Forelimb muscle (tissue), 1 donor: Measurements from ENCODE around the gene CELA3B. TPM values are rescaled to one million over a fixed set of nuclear protein-coding genes. Genes with fewer than 3 reads are reported as not detected.
"Not testable (repeated sequence)": the region's sequence is repeated elsewhere in the genome, so short reads cannot be mapped to it uniquely, and the experiment has no call there.

Experiments used
- DNase-seq: peaks from one replicate; pipeline ENCODE4 v3.0.0-alpha.2; 2013; ENCODE audit warnings: low read depth
- polyA plus RNA-seq: library from polyadenylated mRNA; unstranded; fragments of 120-200 nt; gene quantifications from one replicate; pipeline ENCODE4 v1.2.1, GENCODE V29; 2013; ENCODE audit not compliant: insufficient read length

The CELA3B gene
- polyA plus RNA-seq, 1 donor: not detected

- DNase-seq: not testable (repeated sequence)
These were observed 1.5 kb upstream of the CELA3B start for GRCh38 chr1:21975296-21975695.

- DNase-seq: not testable (repeated sequence)
These were observed 1.4 kb downstream of the CELA3B start for GRCh38 chr1:21978209-21978608.

GRCh38 chr1:21980515-21981220 is 3.8 kb downstream of the CELA3B start:
- DNase-seq: not testable (repeated sequence)

DNA sequence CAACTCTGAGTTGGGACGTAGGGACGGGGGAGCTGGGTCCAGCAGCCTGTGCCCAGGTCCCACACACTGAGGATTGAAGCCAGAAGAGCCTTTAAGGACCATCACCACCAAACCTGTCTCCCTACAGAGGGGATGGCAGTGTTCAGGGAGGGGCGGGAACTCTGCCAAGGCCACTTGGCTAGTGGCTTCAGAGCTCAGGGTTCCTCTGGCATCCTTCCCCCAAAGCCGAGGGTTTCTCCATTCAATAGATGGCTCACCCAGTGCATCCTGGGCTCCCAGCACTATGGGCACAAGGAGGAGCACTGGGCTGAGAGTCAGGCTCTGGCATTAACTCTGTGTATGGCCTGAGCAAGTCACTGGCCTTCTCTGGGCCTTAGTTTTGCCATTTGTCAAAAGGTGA is 4.4 kb downstream of the CELA3B start:
- not testable (repeated sequence) for DNase-seq

DNA sequence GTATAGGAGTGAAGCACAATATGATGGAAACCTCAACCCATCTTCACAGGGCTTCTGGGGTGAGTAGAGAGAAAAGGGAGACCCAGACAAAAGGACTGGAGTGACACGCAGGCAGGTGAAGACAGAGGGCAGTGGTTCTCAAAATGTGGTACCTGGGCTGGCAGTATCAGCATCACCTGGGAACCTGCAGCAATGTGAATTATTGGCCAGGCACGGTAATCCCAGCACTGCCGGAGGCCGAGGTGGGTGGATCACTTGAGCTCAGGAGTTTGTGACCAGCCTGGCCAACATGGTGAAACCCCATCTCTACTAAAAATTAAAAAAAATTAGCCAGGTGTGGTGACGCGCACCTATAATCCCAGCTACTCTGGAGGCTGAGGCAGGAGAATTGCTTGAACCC is 5.3 kb downstream of the CELA3B start:
- DNase-seq: not testable (repeated sequence)

DNA sequence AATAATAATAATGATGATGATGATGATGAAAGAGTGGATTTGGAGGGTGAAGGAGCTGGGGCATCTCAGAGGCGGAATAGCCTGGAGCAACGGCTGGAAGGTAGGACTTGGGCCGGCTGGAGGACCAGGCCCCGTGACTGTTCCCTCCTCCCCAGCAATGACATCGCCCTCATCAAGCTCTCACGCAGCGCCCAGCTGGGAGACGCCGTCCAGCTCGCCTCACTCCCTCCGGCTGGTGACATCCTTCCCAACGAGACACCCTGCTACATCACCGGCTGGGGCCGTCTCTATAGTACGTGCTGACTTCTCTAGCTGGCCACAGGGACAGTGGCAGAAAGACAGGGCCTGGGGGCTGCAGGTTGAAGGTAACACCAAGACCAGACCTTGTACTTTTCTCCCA is 6.7 kb downstream of the CELA3B start:
- not testable (repeated sequence) for DNase-seq

GRCh38 chr1:21985893-21986292 is 9.1 kb downstream of the CELA3B start:
- not testable (repeated sequence) for DNase-seq

GRCh38 chr1:21986386-21986785 is 9.6 kb downstream of the CELA3B start:
- not testable (repeated sequence) for DNase-seq

GRCh38 chr1:21989672-21990393 is 13.0 kb downstream of the CELA3B start:
- not testable (repeated sequence) for DNase-seq

DNA sequence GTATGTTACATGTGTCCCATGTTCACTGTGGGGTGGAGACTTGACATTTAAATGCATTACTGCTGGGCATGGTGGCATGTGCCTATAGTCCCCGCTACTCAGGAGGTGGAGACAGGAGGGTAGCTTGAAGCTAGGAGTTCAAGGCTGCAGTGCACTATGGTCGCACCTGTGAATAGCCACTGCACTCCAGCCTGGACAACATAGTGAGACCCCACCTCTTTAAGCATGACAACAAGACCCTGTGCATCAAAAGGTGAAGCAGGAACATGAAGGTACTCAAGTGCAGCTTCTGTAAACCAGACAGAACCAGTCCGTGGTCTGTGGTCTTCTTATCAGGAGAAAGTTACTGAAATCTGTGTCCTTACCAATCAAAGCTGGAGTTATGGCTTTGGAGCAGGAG is 15.4 kb downstream of the CELA3B start:
- not testable (repeated sequence) for DNase-seq

GRCh38 chr1:21994716-21995115 is 17.9 kb downstream of the CELA3B start:
- not testable (repeated sequence) for DNase-seq

DNA sequence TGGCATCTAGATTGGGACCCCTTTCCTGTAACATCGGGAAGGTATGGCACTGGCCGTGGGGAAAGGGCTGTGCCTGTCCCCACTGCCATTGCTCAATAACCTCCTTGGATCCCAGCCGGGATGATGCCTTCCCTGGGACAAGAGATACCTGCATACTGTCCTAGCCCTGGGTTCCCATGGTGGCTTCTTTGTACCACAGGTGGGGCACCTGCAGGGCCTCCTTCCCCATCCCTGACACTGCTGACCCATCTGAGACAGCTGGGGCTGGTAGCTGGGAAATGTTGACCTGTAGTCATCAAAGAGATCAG is 19.8 kb downstream of the CELA3B start:
- not testable (repeated sequence) for DNase-seq

DNA sequence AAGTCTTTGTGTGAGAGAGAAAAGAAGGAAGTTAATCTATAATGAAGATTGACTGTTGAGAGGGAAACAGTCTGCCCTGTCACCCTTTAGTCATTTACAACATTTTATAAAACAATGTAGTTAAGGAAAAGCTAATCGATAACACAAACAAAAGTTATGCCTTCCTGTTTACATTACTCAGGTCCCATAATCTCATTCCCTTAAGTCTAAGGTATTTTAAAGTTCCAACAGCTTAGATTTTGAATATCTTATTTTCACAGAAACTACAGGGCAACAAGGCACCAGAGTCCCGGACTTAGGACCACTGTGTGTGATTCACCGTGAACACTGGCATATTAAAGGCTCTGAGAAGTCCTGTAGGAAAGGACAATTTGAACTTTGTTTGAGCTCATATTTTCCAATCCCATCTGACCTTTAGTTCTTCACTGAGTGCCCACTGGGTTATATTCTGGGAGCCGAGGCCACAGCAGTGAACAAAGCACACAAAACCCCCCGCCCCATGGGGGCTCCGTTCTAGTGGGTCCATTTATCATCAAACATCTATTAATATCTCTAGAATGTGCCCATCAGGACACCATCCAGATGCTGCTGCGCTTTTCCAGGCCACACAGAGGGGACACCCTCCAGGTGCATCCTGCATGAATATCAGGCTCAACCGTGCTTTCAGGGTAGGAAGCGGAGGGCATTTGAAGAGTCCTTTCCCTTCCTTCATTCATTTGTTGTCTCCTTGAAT is 21.2 kb downstream of the CELA3B start:
- DNase-seq: not testable (repeated sequence)

- not testable (repeated sequence) for DNase-seq
These were observed 21.9 kb downstream of the CELA3B start for GRCh38 chr1:21998624-21999294.

GRCh38 chr1:21999645-22000044 is 22.8 kb downstream of the CELA3B start:
- DNase-seq: not testable (repeated sequence)

DNA sequence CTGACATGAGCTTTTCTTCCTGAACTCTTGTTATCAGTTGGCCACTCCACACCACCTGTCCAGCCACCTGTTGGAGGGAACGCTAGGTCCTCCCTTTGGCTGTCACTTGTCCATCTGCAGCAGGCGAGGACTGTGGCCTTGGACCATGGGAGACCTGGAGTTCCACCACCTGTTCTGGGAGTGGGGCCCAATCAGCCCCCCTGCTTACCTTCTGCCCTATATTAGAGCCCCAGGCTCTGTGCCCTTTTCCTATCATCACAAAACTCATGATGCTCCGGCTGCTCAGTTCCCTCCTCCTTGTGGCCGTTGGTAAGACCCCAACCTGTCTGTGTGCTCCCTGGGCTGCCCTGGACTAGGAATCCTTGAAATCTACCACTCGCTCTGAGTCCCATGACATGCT is 24.6 kb downstream of the CELA3B start, which contains the start of gene CELA3A:
Gene CELA3A, plus strand, starts transcription at position 249 of the 400 bp plus-strand sequence. Its CDS starts 18 bp downstream, at position 267.
- no peak for DNase-seq

DNA sequence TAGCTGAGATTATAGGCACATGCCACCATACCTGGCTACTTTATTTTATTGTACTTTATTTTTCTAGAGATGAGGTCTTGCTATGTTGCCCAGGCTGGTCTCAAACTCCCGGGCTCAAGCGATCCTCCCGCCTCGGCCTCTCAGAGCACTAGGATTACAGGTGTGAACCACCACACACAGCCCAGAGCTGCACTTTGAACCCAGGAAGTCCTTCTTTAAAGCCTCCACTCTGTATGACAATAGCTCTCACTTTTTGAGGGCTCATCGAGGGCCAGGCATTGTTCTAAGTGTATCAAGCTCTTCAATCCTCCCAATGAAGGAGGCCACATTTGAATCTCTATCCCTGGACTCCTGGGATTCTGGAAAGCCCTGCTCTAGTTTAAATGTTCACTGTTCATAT is 25.6 kb downstream of the CELA3B start:
- not testable (repeated sequence) for DNase-seq

DNA sequence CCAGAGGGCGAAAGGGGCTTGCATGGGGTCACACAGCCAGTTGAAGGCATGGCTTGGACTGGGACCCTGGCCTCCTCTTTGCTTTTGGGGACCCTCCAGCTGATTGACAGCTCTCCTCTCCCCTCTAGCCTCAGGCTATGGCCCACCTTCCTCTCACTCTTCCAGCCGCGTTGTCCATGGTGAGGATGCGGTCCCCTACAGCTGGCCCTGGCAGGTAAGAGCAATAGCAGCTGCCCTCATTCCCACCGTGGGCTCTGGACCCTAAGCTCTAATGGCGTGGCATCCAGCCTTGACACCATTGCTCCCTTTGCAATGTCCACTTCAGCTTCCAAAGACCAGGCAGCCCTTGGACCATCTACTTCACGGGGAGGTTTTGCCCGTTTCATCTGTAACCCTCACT is 26.1 kb downstream of the CELA3B start:
- not testable (repeated sequence) for DNase-seq

DNA sequence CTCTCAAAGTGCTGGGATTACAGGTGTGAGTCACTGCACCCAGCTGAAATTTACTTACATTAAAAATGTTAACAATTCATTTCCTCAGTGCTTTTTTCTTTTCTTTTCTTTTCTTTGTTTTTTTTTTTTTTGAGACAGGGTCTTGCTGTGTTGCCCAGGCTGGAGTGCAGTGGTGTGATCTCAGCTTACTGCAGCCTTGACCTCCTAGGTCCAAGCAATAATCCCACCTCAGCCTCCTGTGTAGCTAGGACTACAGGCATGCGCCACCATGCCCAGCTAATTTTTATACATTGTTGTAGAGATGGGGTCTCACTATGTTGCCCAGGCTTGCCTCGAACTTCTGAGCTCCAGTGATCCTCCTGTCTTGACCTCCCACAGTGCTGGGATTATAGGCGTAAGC is 27.1 kb downstream of the CELA3B start:
- DNase-seq: not testable (repeated sequence)

- DNase-seq: not testable (repeated sequence)
These were observed 28.7 kb downstream of the CELA3B start for GRCh38 chr1:22005261-22006149.

GRCh38 chr1:22006736-22007135 is 29.9 kb downstream of the CELA3B start:
- not testable (repeated sequence) for DNase-seq
